ENCODE results near the gene THAP4.
"Not testable (repeated sequence)": the region's sequence is repeated elsewhere in the genome, so short reads cannot be mapped to it uniquely, and the experiment has no call there.

THAP4 gene

GRCh38 chr2:241611062-241611461 lies 25.9 kb downstream of the THAP4 start:
- DNase-seq = no peak

- DNase-seq = no peak
Measured at GRCh38 chr2:241609859-241610793, 26.8 kb downstream of the THAP4 start.

GRCh38 chr2:241608881-241609280 lies 28.1 kb downstream of the THAP4 start:
- no peak for DNase-seq

GRCh38 chr2:241607162-241607885 lies 29.6 kb downstream of the THAP4 start:
- DNase-seq = no peak

- DNase-seq = no peak
Measured at GRCh38 chr2:241606186-241606585, 30.8 kb downstream of the THAP4 start.

- no peak for DNase-seq
Measured at GRCh38 chr2:241603686-241604085, 33.3 kb downstream of the THAP4 start.

GRCh38 chr2:241602720-241603119 lies 34.2 kb downstream of the THAP4 start:
- DNase-seq = no peak

- no peak for DNase-seq
Measured at GRCh38 chr2:241601841-241602240, 35.1 kb downstream of the THAP4 start.

GRCh38 chr2:241599615-241600014 lies 37.3 kb downstream of the THAP4 start:
- no peak for DNase-seq

GRCh38 chr2:241598487-241598886 lies 38.5 kb downstream of the THAP4 start:
- DNase-seq = peak; percentile 62

- DNase-seq = no peak
Measured at GRCh38 chr2:241598061-241598460, 38.9 kb downstream of the THAP4 start.

GRCh38 chr2:241597561-241597960 lies 39.4 kb downstream of the THAP4 start:
- DNase-seq = no peak

- DNase-seq = peak; percentile 31
Measured at GRCh38 chr2:241595600-241596140, 41.3 kb downstream of the THAP4 start.

GRCh38 chr2:241593271-241593670 lies 43.7 kb downstream of the THAP4 start:
- DNase-seq = no peak

GRCh38 chr2:241592126-241592845 lies 44.7 kb downstream of the THAP4 start:
- DNase-seq = no peak

GRCh38 chr2:241590496-241591455 lies 46.2 kb downstream of the THAP4 start:
- DNase-seq = not testable (repeated sequence)

- not testable (repeated sequence) for DNase-seq
Measured at GRCh38 chr2:241589863-241590262, 47.1 kb downstream of the THAP4 start.

- no peak for DNase-seq
Measured at GRCh38 chr2:241586564-241587264, 50.2 kb downstream of the THAP4 start.

- no peak for DNase-seq
Measured at GRCh38 chr2:241584436-241584835, 52.5 kb downstream of the THAP4 start.

GRCh38 chr2:241582806-241583205 lies 54.2 kb downstream of the THAP4 start:
- no peak for DNase-seq

GRCh38 chr2:241582328-241582727 lies 54.6 kb downstream of the THAP4 start:
- no peak for DNase-seq

All from DMS53 (cell line).